ENCODE measurements around the gene PRPF38B. TPM values are rescaled to one million over a fixed set of nuclear protein-coding genes. Genes with fewer than 3 reads are reported as not detected.

PRPF38B gene
- total RNA-seq, 1 experiment from 2014 or later: 46.4 TPM

GRCh38 chr1:108663074-108663473 is 29.0 kb upstream of the PRPF38B start:
- Histone ChIP-seq H3K27me3 (ENCODE audit: insufficient read depth, low read length) (no peaks in the 10 kb centered on the region), H3K4me3 (replicated peaks in 1 of 2; ENCODE audit: low read depth in 1 of 2, low read length in 2 of 2) (no peak overlapping the region), H3K4me1 (ENCODE audit: control insufficient read depth in 1 of 2, insufficient read depth in 2 of 2, low read length in 2 of 2) (no peaks in the 10 kb centered on the region), H3K79me2 (ENCODE audit: insufficient read depth, low read length) (no peaks in the 10 kb centered on the region), H3K9me3 (ENCODE audit: control insufficient read depth in 1 of 2, insufficient read depth in 1 of 2, low read depth in 1 of 2, low read length in 2 of 2) (no peaks in the 10 kb centered on the region), H3K36me3 (ENCODE audit: control insufficient read depth in 1 of 2, insufficient read depth in 2 of 2, low read length in 2 of 2) (no peaks in the 10 kb centered on the region), H3K27ac (ENCODE audit: low read depth, low read length) (no peak overlapping the region), H3K9ac (ENCODE audit: low read length) (no peak overlapping the region), H2AFZ (ENCODE audit: low read depth, low read length, poor library complexity, severe bottlenecking) (no peak overlapping the region), H3K9me2 (ENCODE audit: insufficient read depth) (no peaks in the 10 kb centered on the region), H3K4me2 (ENCODE audit: low read length) (no peak overlapping the region), H4K20me1 (ENCODE audit: insufficient read depth) (no peaks in the 10 kb centered on the region)
- CTCF ChIA-PET: no interaction called here
- TF ChIP-seq EZH2phosphoT487 (IDR thresholded peaks at IDR 0.05; ENCODE audit: borderline replicate concordance) (no peak), CEBPB (IDR thresholded peaks at IDR 0.05; ENCODE audit: low read depth) (no peak), TCF7L2 (IDR thresholded peaks at IDR 0.05; ENCODE audit: borderline replicate concordance, extremely low read depth, insufficient read depth, insufficient read length) (no peak), ZNF274 (IDR thresholded peaks at IDR 0.05; ENCODE audit: low read depth, low read length) (no peak), SIN3A (IDR thresholded peaks at IDR 0.05; ENCODE audit: low read depth) (no peak), EZH2 (IDR thresholded peaks at IDR 0.05) (no peak), SP1 (IDR thresholded peaks at IDR 0.05; ENCODE audit: low read depth) (no peak), FOSL1 (IDR thresholded peaks at IDR 0.05; ENCODE audit: low read depth) (no peak)
- TF ChIP-seq, protein P1, sequence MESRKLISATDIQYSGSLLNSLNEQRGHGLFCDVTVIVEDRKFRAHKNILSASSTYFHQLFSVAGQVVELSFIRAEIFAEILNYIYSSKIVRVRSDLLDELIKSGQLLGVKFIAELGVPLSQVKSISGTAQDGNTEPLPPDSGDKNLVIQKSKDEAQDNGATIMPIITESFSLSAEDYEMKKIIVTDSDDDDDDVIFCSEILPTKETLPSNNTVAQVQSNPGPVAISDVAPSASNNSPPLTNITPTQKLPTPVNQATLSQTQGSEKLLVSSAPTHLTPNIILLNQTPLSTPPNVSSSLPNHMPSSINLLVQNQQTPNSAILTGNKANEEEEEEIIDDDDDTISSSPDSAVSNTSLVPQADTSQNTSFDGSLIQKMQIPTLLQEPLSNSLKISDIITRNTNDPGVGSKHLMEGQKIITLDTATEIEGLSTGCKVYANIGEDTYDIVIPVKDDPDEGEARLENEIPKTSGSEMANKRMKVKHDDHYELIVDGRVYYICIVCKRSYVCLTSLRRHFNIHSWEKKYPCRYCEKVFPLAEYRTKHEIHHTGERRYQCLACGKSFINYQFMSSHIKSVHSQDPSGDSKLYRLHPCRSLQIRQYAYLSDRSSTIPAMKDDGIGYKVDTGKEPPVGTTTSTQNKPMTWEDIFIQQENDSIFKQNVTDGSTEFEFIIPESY (IDR thresholded peaks at IDR 0.05; ENCODE audit: extremely low read depth, insufficient replicate concordance, low read length): no peak
- intact Hi-C loops (cut with micrococcal nuclease): no loop called here
- DNase-seq (ENCODE audit: low read depth, low spot score) (no peak), ATAC-seq (no peak)
- POLR2A ChIA-PET: no interaction called here
- no TSS peak for BruUV-seq (replicated peaks)
- RAD21 ChIA-PET (ENCODE audit: low non-redundant PET in 1 of 2, low total read pairs in 2 of 2, uncharacterized antibody in 2 of 2, unreplicated experiment in 2 of 2): no interaction called here

DNA sequence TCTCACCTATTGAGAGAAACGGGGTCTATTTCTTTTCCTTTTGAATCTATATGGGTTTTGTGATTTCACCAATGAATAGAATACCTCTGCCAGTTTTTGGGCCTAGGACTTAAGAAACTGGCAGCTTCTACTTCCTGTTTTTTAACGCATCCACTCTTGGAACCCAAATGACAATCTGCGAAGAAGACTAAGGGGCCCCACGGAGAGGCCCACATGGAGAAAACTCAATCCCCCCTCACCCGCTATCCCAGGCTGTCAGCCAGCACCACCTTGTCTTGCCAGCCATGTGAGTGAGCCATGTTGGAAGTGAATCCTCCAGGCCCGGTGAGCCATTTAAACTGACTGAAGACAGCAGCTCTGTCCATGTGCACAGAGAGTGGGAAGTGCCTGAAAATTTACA is 27.6 kb upstream of the PRPF38B start:
- Histone ChIP-seq H3K4me3 (replicated peaks in 1 of 2; ENCODE audit: low read depth in 1 of 2, low read length in 2 of 2) (no peak overlapping the region), H3K79me2 (ENCODE audit: insufficient read depth, low read length) (no peaks in the 10 kb centered on the region), H4K20me1 (ENCODE audit: insufficient read depth) (no peaks in the 10 kb centered on the region), H3K9me2 (ENCODE audit: insufficient read depth) (no peaks in the 10 kb centered on the region), H3K27ac (ENCODE audit: low read depth, low read length) (no peak overlapping the region), H3K36me3 (ENCODE audit: control insufficient read depth in 1 of 2, insufficient read depth in 2 of 2, low read length in 2 of 2) (no peaks in the 10 kb centered on the region), H3K27me3 (ENCODE audit: insufficient read depth, low read length) (no peaks in the 10 kb centered on the region), H3K9me3 (ENCODE audit: control insufficient read depth in 1 of 2, insufficient read depth in 1 of 2, low read depth in 1 of 2, low read length in 2 of 2) (no peaks in the 10 kb centered on the region), H3K4me2 (ENCODE audit: low read length) (no peak overlapping the region), H2AFZ (ENCODE audit: low read depth, low read length, poor library complexity, severe bottlenecking) (no peak overlapping the region), H3K9ac (ENCODE audit: low read length) (no peak overlapping the region), H3K4me1 (ENCODE audit: control insufficient read depth in 1 of 2, insufficient read depth in 2 of 2, low read length in 2 of 2) (no peaks in the 10 kb centered on the region)
- BruUV-seq (replicated peaks): no TSS peak
- DNase-seq (ENCODE audit: low read depth, low spot score) (no peak), ATAC-seq (no peak)
- intact Hi-C loops (cut with micrococcal nuclease): no loop called here
- no peak for TF ChIP-seq CBX3 (IDR thresholded peaks at IDR 0.05; ENCODE audit: low read depth)
- no peak for TF ChIP-seq POLR2AphosphoS5 (IDR thresholded peaks at IDR 0.05; ENCODE audit: low read depth, low read length)
- TF ChIP-seq RAD21 (IDR thresholded peaks at IDR 0.05; ENCODE audit: low read depth): no peak
- TF ChIP-seq POLR2A (IDR thresholded peaks at IDR 0.05; ENCODE audit: borderline replicate concordance, extremely low read depth, insufficient read depth, insufficient read length): no peak
- no peak for TF ChIP-seq ZNF274 (IDR thresholded peaks at IDR 0.05; ENCODE audit: low read depth, low read length)
- no peak for TF ChIP-seq FOSL1 (IDR thresholded peaks at IDR 0.05; ENCODE audit: low read depth)
- TF ChIP-seq TCF7L2 (IDR thresholded peaks at IDR 0.05; ENCODE audit: borderline replicate concordance, extremely low read depth, insufficient read depth, insufficient read length): no peak
- TF ChIP-seq EZH2 (IDR thresholded peaks at IDR 0.05): no peak
- no peak for TF ChIP-seq CEBPB (IDR thresholded peaks at IDR 0.05; ENCODE audit: low read depth)
- no peak for TF ChIP-seq EZH2phosphoT487 (IDR thresholded peaks at IDR 0.05; ENCODE audit: borderline replicate concordance)
- TF ChIP-seq, protein P2, sequence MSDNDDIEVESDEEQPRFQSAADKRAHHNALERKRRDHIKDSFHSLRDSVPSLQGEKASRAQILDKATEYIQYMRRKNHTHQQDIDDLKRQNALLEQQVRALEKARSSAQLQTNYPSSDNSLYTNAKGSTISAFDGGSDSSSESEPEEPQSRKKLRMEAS (IDR thresholded peaks at IDR 0.05): no peak
- ChIA-PET CTCF (no interaction called here), POLR2A (no interaction called here), RAD21 (ENCODE audit: low non-redundant PET in 1 of 2, low total read pairs in 2 of 2, uncharacterized antibody in 2 of 2, unreplicated experiment in 2 of 2) (no interaction called here)
